Aorta (tissue), 5 donors: ENCODE data around the gene WNT1. TPM values are rescaled to one million over a fixed set of nuclear protein-coding genes. Genes with fewer than 3 reads are reported as not detected.
A peak's percentile ranks its signal among the peaks of the same experiment; 100 is the strongest.

Experiments used
- ATAC-seq: fragments of 200-7000 bp; cut with Tn5 transposase; one replicate; pipeline ENCODE4 v1.9.1; 2022; ENCODE audit warnings: moderate library complexity; ENCODE audit not compliant: low FRiP score
- DNase-seq, 2 donors: peaks; one replicate each; pipeline ENCODE4 v3.0.0-alpha.2; 2020
- H3K27ac ChIP-seq, 2 donors: one replicate each; pipeline ENCODE4 v1.5.1; 2013; ENCODE audit warnings: low read length in 2 of 2, mild to moderate bottlenecking in 2 of 2, moderate library complexity in 2 of 2, control low read depth in 1 of 2, inconsistent platforms in 1 of 2, low read depth in 1 of 2
- H3K27me3 ChIP-seq, 2 donors: one replicate each; pipeline ENCODE4 v1.6.1; 2013; ENCODE audit warnings: control low read depth in 1 of 2, low read length in 1 of 2, mild to moderate bottlenecking in 1 of 2, moderate library complexity in 1 of 2; ENCODE audit not compliant: insufficient read depth in 2 of 2, control insufficient read depth in 1 of 2
- H3K36me3 ChIP-seq, 2 donors: one replicate each; pipeline ENCODE4 v1.6.1; 2013; ENCODE audit warnings: control low read depth in 1 of 2, low read length in 1 of 2, mild to moderate bottlenecking in 1 of 2; ENCODE audit not compliant: insufficient read depth in 2 of 2, control insufficient read depth in 1 of 2
- H3K4me1 ChIP-seq, 2 donors: one replicate each; pipeline ENCODE4 v1.6.1; 2013; ENCODE audit warnings: low read length in 2 of 2, control low read depth in 1 of 2, mild to moderate bottlenecking in 1 of 2, moderate library complexity in 1 of 2; ENCODE audit not compliant: insufficient read depth in 2 of 2, control insufficient read depth in 1 of 2
- H3K4me3 ChIP-seq, 2 donors: one replicate each; pipeline ENCODE4 v1.5.1; 2013; ENCODE audit warnings: low read length in 2 of 2, control low read depth in 1 of 2, mild to moderate bottlenecking in 1 of 2
- H3K9me3 ChIP-seq: one replicate; pipeline ENCODE4 v1.6.1; 2013; ENCODE audit warnings: mild to moderate bottlenecking, low read length; ENCODE audit not compliant: control insufficient read depth
- WGBS, 2 donors: extraction: QIAGEN DNeasy Blood & Tissue Kit; methylation state at CpG; one replicate each; pipeline ENCODE4 v1.1.7; 2013; 5-methylcytosine and 5-hydroxymethylcytosine counted together
- intact Hi-C, 2 donors: fragments of 100-400 bp; cut with DNase I; formaldehyde crosslinking; loops; one replicate each; pipeline versions ENCODE4 v1.14.2 to v1.15.0; 2022
- polyA plus RNA-seq, 2 donors: library from polyadenylated mRNA; stranded (reverse); fragments of 200-250 nt; gene quantifications; one replicate each; pipeline ENCODE4 v1.2.3, GENCODE V29; 2013
- total RNA-seq, 2 donors: library from RNA; stranded (reverse); fragmentation: NEBNext Ultra II Directional; extraction: Animal tissue kit (Norgen Biotek cat#: 25700); gene quantifications; one replicate each; pipeline ENCODE4 v1.2.1, GENCODE V29; 2021
- donor health status: healthy with polysubstance abuse.
- donor health status: Bipolar disorder and iron deficiency.
- donor health status: DM: no; HTN: no; CAD: no.
- donor health status: DM: no; HTN: no; CAD: no.
- donor health status: DM: yes; HTN: yes; CAD: no.

WNT1 gene
- total and polyA plus RNA-seq, 4 donors = not detected

DNA sequence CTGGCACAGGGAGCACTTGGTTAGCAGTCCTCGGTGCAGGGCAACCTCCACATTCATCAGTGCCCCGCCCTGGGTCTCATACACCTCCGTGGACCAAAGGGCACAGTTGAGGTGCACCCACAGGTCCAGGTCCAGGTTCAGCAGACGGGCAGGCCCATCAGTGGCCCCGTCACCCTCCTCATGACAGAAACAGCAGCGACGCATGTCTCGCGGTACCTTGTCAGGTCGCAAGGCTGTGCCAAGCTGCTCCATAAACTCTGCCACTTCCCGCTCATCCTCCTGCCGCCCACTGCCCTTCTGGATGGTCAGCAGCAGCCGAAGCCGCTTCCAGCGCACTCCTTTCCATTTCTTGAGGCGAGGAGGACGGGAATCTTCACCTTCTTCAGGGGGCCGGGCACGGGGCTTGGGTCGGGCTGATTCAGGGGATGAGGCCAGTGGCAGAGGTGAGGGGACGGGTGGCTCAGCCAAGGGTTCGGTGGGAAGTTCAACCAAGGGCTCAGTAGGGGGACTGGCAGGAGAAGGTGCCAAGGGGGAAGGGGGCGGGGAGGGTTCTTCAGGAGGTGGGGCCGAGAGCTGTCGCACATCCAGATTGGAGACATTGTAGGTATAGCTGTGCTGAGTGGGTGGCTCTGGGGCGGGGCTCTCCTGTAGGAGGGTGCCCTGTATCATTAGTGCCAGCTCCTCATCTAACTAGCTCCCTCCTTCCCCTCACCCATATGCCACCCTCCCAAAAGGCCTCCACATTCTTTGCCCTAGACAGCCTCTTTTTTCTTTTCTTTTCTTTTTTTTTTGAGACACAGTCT, 48.8 kb downstream of the WNT1 start:
- Histone ChIP-seq H3K4me1 (no peaks in the 10 kb centered on the region), H3K27ac (no peak overlapping the region), H3K27me3 (no peaks in the 10 kb centered on the region), H3K4me3 (no peak overlapping the region), H3K36me3 (peaks cover 2 to 14% of the 10 kb centered on the region in 2 donors), H3K9me3 (no peaks in the 10 kb centered on the region)
- intact Hi-C loops = no loop called here
- ATAC-seq (no peak), DNase-seq (peak in 1 of 2 donors; percentile 44)
- WGBS, 2 donors = 94 to 96% methylated on average over 26 of the region's 26 CpGs

DNA sequence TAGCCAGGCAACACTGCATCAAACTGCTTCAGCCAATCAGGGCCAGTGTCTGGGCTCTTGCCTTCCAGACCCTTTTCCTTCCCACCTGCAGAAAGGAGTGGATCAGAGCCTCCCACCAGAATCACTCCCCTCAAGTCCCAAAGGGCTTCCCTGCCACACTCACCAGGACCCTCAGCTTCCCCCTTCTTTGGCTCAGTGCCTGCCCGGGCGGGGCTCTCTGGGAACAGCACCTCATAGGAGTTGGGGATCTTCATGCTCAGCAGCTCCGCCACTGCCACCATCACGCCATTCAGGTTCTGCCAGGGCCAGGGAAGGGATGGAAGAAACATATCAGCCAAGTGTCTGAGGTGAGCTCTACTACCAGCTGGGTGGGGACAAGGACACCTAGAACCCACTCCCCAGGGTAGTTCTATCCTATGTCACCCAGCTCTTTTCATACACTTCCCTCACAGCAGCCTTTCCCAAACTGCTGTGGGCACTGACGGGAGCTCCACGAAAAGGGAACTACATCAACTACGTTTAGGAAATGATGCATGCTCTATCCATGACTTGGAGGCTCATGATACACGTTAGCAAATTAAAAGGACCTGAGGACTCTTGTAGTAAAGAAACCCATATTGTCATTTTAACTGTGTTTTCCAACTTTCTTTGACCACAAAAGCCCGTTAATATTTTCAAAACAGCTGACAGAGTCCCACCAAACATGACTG, 49.9 kb downstream of the WNT1 start:
- Histone ChIP-seq H3K27ac (no peak overlapping the region), H3K4me1 (no peaks in the 10 kb centered on the region), H3K27me3 (no peaks in the 10 kb centered on the region), H3K4me3 (no peak overlapping the region), H3K36me3 (peaks cover 2 to 19% of the 10 kb centered on the region in 2 donors), H3K9me3 (no peaks in the 10 kb centered on the region)
- ATAC-seq = no peak
- 90% methylated on average over 9 of the region's 9 CpGs for WGBS, 2 donors
- DNase-seq = peak in 1 of 2 donors; percentile 52
- intact Hi-C loops = no loop called here

DNA sequence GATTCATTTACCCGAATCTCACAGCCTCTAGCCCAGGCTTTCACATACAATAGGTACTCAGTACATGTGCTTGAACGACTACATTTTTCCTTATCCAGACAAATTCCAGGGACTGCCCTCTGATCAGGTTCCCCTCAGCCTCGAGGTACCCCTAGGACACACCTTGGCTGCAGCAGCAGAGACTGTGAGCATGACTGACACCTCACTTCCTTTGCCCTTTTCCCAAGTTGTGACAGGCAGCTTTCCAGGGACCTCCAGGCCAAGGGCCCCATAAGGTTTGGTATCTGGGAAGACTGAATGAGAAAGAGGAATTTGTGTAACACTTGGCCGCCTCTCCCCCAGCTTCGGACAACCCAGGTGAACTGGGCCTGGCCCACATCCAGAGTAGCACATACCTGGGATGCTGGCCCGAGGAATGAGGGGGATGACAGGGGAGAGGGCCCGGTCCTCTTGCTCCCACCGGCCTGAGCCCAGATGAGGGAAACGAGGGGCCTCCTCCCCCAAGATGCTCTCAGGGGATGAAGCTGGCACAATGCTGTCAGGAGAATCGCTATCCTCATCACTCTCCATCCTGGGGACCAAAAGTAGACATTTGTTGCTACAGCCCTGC, 50.6 kb downstream of the WNT1 start:
- peaks cover 2 to 26% of the 10 kb centered on the region in 2 donors for H3K36me3 ChIP-seq
- no peaks in the 10 kb centered on the region for H3K27me3 ChIP-seq
- intact Hi-C loops = no loop called here

DNA sequence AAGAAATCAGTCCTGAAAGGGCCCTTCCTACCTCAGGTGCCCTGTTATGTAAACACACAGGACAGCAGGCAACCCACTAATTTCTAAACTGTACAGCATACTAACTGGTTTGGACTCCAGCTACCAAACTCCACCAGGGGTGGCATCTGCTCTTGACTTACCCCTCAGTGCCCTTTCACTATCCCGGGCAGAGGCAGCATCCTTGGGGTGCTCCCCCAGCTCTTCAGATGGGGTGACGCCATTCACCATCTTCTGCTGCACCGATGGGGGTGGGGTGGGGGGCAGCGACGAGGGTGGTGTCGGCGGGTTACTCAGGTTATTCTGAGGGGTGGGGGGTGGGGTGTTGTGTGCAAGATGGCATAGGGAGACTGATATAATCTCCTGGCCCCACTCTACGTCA, 52.0 kb downstream of the WNT1 start:
- H3K36me3 ChIP-seq = peaks cover 2 to 27% of the 10 kb centered on the region in 2 donors
- 83 to 87% methylated on average over 8 of the region's 8 CpGs for WGBS, 2 donors
- DNase-seq (peak in 1 of 2 donors; percentile 29), ATAC-seq (no peak)
- H3K9me3 ChIP-seq = no peaks in the 10 kb centered on the region
- H3K27me3 ChIP-seq = no peaks in the 10 kb centered on the region
- no peak overlapping the region for H3K27ac ChIP-seq
- intact Hi-C loops = no loop called here
- no peaks in the 10 kb centered on the region for H3K4me1 ChIP-seq
- H3K4me3 ChIP-seq = no peak overlapping the region

More for the DNA sequence above, 50.6 kb downstream of the WNT1 start:
- no peak overlapping the region for H3K27ac ChIP-seq
- DNase-seq (peak in 1 of 2 donors; percentile 31), ATAC-seq (no peak)
- no peaks in the 10 kb centered on the region for H3K4me1 ChIP-seq
- WGBS, 2 donors = 82 to 83% methylated on average over 10 of the region's 10 CpGs
- H3K9me3 ChIP-seq = no peaks in the 10 kb centered on the region
- no peak overlapping the region for H3K4me3 ChIP-seq

DNA sequence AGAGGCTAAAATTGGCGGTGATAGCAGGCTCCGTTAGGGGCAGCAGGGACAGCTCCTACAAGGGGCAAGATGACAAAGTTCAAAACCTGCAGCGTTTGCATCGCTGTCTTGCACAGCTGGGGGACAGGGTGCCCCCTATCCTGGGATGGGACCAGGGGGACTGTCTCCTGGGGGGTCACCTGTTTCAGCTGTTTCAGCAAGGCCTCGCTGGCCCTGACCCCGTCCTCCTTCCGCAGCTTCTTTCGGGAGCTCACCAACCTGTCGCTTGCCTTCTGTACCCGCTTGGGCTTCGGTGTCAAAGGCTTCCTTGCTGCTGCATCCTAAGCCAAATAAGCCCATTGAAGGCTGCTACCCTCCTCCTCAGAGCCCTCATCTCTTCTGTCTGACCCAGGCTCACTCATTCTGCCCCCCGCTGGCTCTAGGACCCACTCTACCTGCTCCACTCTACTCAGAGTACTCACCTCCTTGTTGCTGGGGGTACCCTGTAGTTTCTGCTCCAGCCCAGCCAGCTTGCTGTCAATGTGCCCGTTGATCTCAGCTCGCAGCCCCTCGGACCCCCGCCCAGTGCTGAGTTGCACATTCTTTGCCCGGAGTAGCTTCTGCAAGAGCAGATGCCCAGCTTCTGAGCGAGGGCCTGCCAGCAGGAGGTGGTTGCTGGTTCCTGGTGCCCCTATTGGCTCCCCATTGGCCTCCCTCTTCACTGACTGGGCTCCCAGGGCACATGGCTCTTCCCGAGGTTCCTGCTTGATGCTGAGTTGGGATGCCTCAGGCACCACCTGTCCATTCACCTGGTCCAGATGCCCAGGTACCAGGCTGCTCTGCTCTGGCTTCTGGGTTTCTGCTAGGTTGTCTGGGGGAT, 52.8 kb downstream of the WNT1 start:
- DNase-seq (peak in 1 of 2 donors; percentile 45), ATAC-seq (no peak)
- Histone ChIP-seq H3K4me1 (no peaks in the 10 kb centered on the region), H3K27me3 (no peaks in the 10 kb centered on the region), H3K27ac (no peak overlapping the region), H3K9me3 (no peaks in the 10 kb centered on the region), H3K36me3 (peaks cover 2 to 26% of the 10 kb centered on the region in 2 donors), H3K4me3 (no peak overlapping the region)
- 91 to 92% methylated on average over 19 of the region's 19 CpGs for WGBS, 2 donors
- intact Hi-C loops = no loop called here

DNA sequence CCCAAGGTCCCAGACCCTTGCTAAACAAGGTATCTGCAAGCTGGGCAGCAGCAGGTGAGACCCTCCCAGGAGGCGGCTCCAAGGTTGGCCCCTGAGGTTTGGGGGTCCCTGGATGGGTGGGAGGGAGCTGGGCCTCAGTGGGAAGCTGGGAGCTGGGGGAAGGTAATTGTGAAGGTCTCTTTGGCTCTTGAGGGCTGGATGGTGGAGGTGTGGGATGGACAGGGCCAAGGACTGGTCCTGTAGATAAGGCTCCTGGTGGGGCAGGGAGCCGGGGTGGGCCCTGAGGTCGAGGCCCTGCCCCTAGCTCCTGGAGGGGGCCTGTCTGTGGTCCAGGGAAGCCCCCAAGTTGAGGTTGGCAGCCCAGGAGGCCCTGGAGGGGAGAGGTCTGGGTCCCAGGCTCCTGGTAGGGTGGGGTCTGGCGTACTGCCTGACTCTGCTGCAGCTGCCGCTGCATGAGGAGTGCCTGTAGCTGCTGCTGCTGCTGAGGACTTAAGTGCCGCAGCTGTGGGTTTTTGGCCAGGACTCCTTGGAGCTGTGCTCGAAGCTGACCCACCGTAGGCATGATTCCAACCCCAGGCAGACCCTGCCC, 53.5 kb downstream of the WNT1 start:
- DNase-seq = peak in 1 of 2 donors; percentile 45

More for the DNA sequence above, 53.5 kb downstream of the WNT1 start:
- peaks cover 2 to 20% of the 10 kb centered on the region in 2 donors for H3K36me3 ChIP-seq
- H3K4me3 ChIP-seq = no peak overlapping the region
- no peaks in the 10 kb centered on the region for H3K9me3 ChIP-seq
- no peak for ATAC-seq
- 87 to 93% methylated on average over 8 of the region's 8 CpGs for WGBS, 2 donors
- no peaks in the 10 kb centered on the region for H3K4me1 ChIP-seq
- H3K27ac ChIP-seq = no peak overlapping the region
- intact Hi-C loops = no loop called here
- H3K27me3 ChIP-seq = no peaks in the 10 kb centered on the region
